ENCODE results near the gene COL6A2. TPM values are rescaled to one million over a fixed set of nuclear protein-coding genes. Genes with fewer than 3 reads are reported as not detected.

Gene COL6A2
- total RNA-seq, 1 donor from 2014 or later: 18.5 TPM

GRCh38 chr21:46118316-46119143 lies 20.6 kb downstream of the COL6A2 start:
- H3K9me3 Mint-ChIP-seq: peaks cover 3% of the 10 kb centered on the region
- no peaks in the 10 kb centered on the region for H3K27me3 Mint-ChIP-seq (ENCODE audit: low read depth)
- no peak overlapping the region for H3K27ac Mint-ChIP-seq (ENCODE audit: unreplicated experiment)
- H3K4me1 Mint-ChIP-seq: no peaks in the 10 kb centered on the region
- TF ChIP-seq, protein P1, sequence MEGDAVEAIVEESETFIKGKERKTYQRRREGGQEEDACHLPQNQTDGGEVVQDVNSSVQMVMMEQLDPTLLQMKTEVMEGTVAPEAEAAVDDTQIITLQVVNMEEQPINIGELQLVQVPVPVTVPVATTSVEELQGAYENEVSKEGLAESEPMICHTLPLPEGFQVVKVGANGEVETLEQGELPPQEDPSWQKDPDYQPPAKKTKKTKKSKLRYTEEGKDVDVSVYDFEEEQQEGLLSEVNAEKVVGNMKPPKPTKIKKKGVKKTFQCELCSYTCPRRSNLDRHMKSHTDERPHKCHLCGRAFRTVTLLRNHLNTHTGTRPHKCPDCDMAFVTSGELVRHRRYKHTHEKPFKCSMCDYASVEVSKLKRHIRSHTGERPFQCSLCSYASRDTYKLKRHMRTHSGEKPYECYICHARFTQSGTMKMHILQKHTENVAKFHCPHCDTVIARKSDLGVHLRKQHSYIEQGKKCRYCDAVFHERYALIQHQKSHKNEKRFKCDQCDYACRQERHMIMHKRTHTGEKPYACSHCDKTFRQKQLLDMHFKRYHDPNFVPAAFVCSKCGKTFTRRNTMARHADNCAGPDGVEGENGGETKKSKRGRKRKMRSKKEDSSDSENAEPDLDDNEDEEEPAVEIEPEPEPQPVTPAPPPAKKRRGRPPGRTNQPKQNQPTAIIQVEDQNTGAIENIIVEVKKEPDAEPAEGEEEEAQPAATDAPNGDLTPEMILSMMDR (conservative IDR thresholded peaks at IDR 0.05): no peak
- H3K4me3 Mint-ChIP-seq: no peak overlapping the region
- no peaks in the 10 kb centered on the region for H3K36me3 Mint-ChIP-seq (ENCODE audit: low read depth)
- DNase-seq (ENCODE audit: low read depth, low spot score): no peak

DNA sequence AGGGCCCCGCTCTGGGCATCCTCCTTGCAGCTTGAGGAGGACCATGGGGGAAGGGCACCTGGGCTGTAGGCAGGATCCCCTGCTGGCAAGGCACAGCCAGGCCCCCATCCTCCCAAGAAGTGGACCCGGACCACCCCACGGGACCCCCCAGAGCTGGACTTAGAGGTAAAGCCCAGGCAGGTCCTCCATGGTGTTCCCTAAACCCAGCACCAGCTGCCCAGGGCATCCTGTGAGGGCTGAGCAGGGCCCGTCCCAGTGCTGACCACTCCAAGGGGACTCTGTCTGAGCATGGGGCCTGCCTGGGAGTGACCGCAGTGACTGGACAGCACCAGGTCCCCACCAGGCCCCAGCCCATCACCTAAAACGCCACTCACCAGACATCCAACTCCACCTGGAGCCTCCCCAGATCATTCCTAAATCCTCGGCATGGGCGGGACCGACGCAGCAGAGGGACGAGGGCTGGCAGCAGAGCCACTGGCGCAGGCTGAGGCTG lies 21.3 kb downstream of the COL6A2 start:
- no peak overlapping the region for H3K27ac Mint-ChIP-seq (ENCODE audit: unreplicated experiment)
- no peak for DNase-seq (ENCODE audit: low read depth, low spot score)
- H3K36me3 Mint-ChIP-seq (ENCODE audit: low read depth): no peaks in the 10 kb centered on the region
- no peak overlapping the region for H3K4me3 Mint-ChIP-seq
- H3K9me3 Mint-ChIP-seq: peaks cover 3% of the 10 kb centered on the region
- H3K27me3 Mint-ChIP-seq (ENCODE audit: low read depth): no peaks in the 10 kb centered on the region
- no peaks in the 10 kb centered on the region for H3K4me1 Mint-ChIP-seq
- TF ChIP-seq, protein P1 (conservative IDR thresholded peaks at IDR 0.05): no peak

- no peak for DNase-seq (ENCODE audit: low read depth, low spot score)
- Mint-ChIP-seq H3K36me3 (ENCODE audit: low read depth) (no peaks in the 10 kb centered on the region), H3K27ac (ENCODE audit: unreplicated experiment) (no peak overlapping the region), H3K4me3 (no peak overlapping the region), H3K9me3 (peaks cover 3% of the 10 kb centered on the region), H3K27me3 (ENCODE audit: low read depth) (no peaks in the 10 kb centered on the region), H3K4me1 (no peaks in the 10 kb centered on the region)
- TF ChIP-seq, protein P1 (conservative IDR thresholded peaks at IDR 0.05): no peak
These were observed 21.8 kb downstream of the COL6A2 start for GRCh38 chr21:46119637-46120271.

DNA sequence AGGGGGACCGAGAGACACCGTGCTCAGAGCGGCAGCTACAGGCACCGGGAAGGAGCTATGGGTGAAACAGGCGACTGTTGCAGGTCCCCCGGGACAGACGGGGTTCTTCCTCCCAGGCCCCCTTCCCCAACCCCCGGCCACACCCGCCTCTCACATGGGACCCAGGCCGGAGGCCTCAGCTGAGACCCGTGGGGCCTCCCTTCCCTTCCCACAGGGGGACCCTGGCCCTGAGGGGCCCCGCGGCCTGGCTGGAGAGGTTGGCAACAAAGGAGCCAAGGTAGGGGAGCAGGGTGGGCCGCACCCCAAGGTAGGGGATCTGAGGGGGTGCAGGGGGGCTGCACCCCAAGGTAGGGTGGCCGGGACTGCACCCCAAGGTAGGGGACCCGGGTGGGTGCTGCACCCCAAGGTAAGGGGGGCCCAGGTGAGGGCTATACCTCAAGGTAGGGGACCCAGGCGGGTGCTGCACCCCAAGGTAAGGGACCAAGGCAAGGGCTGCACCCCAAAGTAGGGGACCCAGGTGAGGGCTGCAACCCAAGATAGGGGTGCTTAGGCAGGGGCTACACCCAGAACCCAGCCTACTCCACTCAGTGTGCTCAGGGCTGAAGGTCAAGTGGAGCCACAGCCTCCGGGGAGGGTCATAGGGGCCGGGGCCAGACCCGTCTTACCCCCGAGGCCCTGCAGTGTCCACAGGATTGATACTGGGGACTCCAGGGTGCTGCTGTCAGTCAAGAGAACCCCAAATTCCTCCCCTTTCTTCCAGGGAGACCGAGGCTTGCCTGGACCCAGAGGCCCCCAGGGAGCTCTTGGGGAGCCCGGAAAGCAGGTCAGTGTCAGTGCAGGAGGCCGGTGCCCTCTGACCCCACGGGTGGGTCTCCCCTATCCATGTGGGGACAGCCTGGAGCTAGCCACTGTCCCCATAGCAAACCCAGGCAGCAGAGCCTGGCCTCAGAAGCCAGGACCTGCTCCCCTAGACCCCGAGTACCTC lies 22.7 kb downstream of the COL6A2 start:
- peaks cover 3% of the 10 kb centered on the region for H3K9me3 Mint-ChIP-seq
- no peak overlapping the region for H3K4me3 Mint-ChIP-seq
- TF ChIP-seq, protein P1 (conservative IDR thresholded peaks at IDR 0.05): no peak
- no peaks in the 10 kb centered on the region for H3K36me3 Mint-ChIP-seq (ENCODE audit: low read depth)
- H3K4me1 Mint-ChIP-seq: no peaks in the 10 kb centered on the region
- no peaks in the 10 kb centered on the region for H3K27me3 Mint-ChIP-seq (ENCODE audit: low read depth)
- no peak overlapping the region for H3K27ac Mint-ChIP-seq (ENCODE audit: unreplicated experiment)
- DNase-seq (ENCODE audit: low read depth, low spot score): no peak

Data from neural crest cell (in vitro differentiated cells).